GM12801 (cell line): Measurements from ENCODE around the gene HOXB13.

ENCODE experiments used
- TF ChIP-seq, protein P1 (sequence below): IDR thresholded peaks from one replicate; pipeline ENCODE4 v1.5.1; 2011; ENCODE audit warnings: control low read depth; ENCODE audit not compliant: insufficient read length; ENCODE audit errors: extremely low read depth

The HOXB13 gene

DNA sequence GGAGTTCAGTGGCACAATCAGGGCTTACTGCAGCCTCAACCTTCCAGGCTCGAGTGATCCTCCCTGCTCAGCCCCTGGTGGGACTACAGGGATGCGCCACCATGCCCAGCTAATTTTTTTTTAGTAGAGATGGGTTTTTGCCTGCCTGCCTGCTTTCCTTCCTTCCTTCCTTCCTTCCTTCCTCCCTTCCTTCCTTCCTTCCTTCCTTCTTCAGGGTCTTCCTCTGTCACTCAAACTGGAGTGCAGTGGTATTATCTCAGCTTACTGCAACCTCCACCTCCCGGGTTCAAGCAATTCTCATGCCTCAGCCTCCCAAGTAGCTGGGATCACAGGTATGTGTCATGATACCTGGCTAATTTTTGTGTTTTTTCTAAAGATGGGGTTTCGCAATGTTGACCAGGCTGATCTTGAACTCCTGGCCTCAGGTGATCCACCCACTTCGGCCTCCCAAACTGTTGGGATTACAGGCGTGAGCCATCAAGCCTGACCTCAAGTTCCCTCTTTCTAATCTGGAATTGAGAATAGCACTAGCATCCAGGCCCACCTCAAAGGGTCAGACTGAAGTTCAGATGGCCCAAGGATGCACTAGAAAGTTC lies 51.5 kb downstream of the HOXB13 start:
- TF ChIP-seq, protein P1, sequence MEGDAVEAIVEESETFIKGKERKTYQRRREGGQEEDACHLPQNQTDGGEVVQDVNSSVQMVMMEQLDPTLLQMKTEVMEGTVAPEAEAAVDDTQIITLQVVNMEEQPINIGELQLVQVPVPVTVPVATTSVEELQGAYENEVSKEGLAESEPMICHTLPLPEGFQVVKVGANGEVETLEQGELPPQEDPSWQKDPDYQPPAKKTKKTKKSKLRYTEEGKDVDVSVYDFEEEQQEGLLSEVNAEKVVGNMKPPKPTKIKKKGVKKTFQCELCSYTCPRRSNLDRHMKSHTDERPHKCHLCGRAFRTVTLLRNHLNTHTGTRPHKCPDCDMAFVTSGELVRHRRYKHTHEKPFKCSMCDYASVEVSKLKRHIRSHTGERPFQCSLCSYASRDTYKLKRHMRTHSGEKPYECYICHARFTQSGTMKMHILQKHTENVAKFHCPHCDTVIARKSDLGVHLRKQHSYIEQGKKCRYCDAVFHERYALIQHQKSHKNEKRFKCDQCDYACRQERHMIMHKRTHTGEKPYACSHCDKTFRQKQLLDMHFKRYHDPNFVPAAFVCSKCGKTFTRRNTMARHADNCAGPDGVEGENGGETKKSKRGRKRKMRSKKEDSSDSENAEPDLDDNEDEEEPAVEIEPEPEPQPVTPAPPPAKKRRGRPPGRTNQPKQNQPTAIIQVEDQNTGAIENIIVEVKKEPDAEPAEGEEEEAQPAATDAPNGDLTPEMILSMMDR = no peak
